Fibroblast of the conjunctiva (primary cell): Measurements from ENCODE around the gene STEAP1B.
"Not testable (repeated sequence)": the region's sequence is repeated elsewhere in the genome, so short reads cannot be mapped to it uniquely, and the experiment has no call there.

ENCODE experiments used
- DNase-seq: peaks from one replicate; pipeline ENCODE4 v3.0.0-alpha.2; 2010; ENCODE audit warnings: low read depth

Gene STEAP1B

DNA sequence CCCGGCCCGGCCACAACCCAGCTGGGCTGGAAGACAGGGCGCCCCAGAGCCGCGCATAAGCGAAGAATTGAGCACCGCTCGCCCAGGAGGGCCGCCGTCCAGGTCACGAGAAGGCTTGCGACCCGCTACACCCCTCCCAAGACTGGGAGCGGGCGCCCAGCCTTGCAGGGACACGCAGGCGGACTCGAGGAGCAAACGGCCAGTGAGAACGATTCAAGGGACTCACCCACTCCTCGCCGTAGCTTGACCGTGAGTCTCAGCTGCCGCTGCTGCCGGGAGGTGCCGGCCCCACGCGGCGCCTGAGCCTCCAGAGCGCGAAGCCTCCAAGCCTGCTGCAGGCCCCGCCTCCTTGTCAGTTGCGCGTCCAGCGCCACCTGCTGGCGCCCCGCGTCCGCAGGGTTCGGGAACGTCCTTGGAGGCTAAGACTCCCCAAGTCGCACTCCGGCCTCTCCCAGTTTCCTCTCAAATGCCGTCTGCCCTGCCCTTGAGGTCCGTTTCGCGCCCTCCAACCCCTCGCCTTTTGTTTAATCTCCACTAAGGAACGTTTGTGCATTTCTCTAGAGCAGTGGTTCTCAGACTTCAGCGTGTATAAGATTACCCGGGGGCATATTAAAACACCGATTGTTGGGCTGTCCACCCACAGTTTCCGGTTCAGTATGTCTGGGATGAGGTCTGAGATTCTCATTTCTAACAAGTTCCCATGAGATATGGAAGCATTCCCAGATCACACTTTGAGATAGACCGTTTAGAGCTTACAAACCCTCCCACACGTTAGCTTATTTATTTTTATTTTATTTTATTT is at the start of gene STEAP1B:
TSS of gene STEAP1B (minus strand) at position 301 of the 802 bp plus-strand sequence. CDS start 5,333 bp downstream, outside the sequence.
- peak; percentile 85 for DNase-seq

DNA sequence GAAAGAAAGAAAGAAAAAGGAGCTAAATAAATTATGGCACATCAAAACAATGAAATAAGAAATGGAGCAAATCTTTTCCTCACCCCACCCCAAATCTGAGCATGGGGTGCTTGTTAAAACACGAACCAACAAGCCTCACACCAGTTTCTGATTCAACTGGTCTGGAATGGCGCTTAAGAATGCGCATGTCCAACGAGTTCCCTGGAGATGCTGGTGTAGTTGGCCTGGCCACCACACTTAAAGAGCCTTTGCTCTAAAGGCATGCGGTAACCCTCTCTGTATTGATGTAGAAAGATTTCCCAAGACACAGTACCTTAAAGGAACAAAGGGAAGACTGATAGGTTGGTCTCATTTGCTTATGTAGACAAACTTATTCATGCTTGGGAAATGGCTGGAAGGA is 49.1 kb upstream of the STEAP1B start:
- no peak for DNase-seq

DNA sequence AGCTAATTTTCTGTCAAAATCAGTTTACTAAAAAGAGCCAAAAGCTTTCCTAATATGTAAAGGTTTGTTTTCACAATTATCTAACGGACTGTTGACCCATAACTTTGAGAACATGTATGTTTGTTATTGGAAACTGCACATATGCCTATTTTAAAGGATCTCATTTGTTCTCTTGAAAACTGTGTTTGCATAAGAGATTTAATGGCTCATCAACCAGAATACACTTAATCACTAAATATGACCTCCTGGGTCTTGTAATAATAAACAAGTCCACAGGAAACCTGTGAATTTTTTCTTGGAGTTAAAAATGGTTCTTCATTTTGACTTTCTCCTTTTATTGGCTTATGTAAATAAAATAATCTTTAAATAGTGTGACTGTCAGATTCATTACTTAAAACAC is 48.3 kb upstream of the STEAP1B start:
- no peak for DNase-seq

DNA sequence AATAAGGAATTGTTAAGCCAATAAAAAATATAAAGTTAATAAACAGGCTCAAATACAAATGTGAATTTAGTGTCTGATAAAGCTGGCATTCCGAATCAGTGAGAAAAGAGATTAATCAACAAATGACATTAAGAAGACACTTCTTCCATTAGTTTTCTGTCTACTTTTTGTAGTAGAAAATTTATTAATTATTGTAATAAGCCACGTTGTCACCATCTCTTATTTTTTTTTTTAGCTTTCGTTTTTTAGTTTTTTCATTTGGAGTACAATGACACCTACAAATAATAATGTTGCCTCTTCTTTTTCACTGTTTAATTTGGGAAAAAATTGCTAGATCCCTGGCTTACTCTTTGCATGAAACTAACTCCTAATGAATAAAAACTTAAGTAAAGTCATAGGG is 46.8 kb upstream of the STEAP1B start:
- no peak for DNase-seq

DNA sequence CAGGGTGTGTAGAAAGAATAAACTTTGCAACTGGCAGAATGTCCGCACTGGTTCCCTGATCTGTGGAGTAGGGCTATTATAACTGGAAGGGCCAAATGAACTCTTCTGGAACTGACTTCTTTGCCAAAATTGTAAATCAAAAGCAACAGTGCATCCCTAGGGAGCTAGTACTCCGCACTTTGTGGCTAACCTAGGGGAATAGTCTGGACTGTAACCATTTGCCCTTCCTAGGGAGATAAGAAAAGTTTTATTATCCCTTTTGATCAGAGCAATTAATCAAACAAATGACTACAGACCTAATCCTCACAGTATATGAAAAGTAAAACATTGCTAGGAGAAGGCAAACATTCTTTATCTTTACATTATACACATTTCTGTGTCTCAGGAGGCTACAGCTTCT is 45.5 kb upstream of the STEAP1B start:
- DNase-seq: no peak

DNA sequence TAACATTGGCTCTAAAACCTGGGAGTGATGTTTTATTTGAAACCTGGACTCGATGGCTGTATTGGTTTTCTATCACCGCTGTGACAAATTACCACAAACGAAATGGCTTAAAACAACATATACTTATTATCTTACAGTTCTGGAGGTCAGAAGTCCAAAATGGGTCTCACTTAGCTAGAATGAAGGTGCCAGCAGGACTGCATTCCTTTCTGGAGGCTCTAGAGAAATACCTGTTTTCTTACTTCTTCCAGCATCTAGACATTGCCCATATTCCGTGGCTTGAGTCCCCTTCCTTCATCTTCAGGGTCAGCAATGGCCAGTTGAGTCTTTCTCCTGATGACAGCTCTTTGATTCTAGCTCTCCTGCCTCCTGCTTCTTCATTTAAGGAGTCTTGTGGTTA is 44.3 kb upstream of the STEAP1B start:
- no peak for DNase-seq

DNA sequence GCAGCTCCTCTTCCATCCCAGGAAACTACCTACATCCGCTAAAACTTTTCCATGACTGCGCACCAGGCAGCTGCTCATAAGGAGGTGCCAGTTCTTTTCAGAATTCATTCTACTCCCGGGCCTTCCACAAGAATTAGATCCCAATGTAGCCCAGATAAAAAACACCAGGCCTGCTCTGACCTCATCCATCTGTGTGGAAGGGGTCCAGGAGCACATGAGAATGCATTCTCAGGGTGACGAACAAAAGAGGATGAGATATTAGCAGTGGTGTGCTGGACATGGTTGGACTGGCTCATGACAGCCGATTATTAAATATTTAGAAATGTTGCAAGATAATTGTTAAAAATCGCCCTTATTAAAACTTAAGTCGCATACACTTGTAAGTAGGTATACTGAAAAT is 43.2 kb upstream of the STEAP1B start:
- DNase-seq: no peak

DNA sequence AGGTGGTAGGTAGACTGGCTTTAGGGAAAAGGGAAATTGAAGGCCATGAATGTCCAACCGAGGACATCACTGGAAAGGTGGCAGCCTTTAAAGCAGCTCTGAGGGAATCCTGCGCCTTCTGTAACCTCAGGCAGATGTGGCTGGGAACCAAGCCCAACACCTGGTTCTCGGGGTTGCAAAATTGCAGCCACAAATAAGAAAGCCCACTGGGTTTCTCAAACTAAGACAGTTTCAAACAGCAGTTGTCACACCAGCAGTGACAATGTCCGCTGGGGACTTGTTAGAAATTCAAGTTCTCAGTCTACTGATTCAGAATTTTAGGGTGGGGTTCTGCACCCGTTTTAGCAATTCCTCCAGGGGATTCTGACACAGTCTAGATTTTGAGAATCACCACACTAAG is 42.7 kb upstream of the STEAP1B start:
- DNase-seq: no peak

DNA sequence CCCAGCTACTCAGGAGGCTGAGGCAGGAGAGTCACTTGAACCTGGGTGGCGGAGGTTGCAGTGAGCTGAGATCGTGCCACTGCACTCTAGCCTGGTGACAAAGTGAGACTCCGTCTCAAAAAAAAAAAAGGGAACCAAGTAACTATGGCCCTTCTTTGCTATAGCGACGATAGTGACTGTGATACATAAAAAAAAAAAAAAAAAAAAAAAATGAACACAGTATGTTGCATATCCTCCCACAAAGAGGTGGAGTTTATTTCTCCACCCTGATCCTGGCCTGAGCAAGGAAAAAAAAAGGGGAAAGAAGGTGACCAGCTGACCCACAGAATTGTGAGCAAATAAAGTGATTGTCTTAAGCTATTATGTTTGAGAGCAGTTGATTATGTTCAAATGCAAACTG is 42.3 kb upstream of the STEAP1B start:
- DNase-seq: no peak

DNA sequence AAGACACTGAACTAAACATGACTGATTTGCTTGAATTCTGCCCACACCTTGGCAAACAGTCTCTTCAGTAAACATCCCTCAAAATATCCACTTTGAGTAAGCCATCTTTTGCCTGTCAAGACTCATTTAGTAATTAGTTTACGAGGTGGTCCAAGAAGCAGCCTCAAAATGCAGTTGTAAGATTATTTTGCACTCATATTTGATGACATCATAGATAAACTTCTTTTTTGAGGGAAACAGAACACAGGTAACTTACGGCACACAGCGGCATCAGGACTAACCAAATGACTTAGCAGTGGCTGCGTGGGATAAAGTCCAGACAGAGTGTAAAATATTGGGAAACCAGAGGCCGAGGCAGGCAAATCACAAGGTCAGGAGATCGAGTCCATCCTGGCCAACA is 41.8 kb upstream of the STEAP1B start:
- no peak for DNase-seq

DNA sequence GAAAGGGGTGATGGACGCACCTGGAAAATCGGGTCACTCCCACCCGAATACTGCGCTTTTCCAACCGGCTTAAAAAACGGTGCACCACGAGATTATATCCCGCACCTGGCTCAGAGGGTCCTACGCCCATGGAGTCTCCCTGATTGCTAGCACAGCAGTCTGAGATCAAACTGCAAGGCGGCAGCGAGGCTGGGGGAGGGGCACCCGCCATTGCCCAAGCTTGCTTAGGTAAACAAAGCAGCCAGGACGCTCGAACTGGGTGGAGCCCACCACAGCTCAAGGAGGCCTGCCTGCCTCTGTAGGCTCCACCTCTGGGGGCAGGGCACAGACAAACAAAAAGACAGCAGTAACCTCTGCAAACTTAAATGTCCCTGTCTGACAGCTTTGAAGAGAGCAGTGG is 28.5 kb upstream of the STEAP1B start:
- DNase-seq: not testable (repeated sequence)

DNA sequence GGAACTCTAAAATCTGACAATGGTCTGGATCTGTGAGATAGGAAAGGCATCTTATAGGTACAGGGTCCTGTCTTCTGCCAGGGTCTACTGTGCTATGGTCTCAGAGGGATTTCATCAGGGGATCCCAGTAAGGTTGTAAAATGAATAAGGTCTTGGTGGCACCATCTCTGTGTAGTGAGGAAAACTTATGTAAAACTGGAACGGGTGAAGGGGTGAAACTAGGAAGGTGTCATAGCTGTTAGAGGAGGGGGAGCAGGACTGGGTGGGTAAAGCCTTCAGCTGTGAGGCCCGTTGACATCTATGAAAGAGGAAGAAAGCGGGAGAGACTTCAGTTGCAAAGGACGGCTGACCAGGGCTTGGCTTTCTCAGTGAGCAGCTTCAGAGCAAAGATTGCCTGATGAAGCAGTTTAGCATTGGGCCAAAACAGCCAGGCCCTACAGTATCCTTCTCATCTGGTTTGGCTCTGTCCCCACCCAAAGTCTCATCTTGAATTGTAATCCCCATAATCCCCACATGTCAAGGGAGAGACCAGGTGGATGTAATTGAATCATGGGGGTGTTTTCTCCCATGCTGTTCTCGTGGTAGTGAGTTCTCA is 24.5 kb upstream of the STEAP1B start:
- not testable (repeated sequence) for DNase-seq

DNA sequence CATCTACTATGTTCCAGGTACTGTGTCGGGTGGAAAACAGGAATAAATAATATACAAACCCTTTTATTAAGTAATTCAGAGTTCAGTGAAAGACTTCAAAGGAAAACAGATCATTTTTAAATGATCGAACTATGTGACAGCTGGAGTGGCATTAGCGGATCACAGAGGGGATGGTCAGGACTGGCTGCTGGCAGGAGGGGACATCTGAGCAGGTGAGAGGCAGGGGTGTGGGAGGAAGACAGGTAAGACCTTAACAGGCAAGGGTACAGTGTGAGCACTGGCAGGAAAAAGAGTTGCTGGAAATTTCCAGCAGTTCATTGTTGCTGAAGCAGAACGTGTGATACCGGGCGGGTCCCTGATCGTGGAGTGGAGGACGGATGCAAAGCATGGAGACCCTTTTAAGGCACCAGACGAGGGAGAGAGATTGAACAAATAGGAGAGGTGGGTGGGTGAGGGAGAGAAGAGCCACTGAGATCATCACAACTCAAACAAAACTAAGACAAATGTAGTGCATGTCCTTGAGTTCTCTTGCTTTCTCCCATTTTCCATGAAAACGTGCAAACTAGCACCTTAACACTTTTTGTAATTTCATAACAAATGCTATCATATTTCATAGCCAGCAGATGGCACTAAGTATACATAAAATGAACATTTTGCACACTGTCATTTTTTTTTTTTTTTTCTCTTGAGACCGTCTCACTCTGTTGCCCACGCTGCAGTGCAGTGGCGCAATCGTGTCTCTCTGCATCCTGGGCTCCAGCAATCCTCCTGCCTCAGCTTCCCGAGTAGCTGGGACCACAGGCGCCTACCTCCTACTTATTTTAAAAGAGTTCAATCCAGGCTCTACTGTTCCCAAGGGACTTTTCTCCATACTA is 23.7 kb upstream of the STEAP1B start:
- DNase-seq: peak; percentile 20

DNA sequence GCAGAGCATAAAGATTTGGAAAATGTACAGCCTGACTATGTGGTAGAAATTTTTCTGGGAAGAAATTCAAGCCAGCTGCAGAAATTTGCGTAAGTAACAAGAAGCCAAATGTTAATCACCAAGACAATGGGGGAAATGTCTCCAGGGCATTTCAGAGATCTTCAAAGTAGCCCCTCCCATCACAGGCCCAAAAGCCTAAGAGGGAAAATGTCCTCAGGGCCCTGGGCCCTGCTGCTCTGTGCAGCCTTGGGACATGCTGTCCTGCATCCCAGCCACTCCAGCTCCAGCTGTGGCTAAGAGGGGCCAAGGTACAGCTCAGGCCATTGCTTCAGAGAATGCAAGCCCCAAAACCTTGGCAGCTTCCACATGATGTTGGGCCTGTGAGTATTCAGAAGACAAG is 19.6 kb upstream of the STEAP1B start:
- not testable (repeated sequence) for DNase-seq

DNA sequence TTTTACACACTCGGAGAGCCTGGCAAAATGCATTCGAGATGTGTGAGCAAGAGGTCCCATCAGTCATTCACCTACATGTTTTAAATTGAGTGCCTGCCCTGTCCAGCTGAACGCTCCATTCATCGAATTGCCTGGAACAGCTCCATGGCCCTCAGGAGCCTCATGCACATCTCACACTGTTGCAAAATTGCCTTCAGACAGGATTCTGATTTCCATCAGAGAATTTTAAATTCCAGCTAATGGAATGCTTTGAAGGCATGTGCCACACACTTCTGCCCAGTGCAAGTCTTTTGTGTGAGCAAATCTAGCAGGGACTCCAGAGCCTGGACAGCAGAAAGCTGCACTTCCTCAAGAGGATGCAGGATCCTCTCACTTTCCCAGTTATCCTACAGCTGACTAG is 17.0 kb upstream of the STEAP1B start:
- DNase-seq: not testable (repeated sequence)

DNA sequence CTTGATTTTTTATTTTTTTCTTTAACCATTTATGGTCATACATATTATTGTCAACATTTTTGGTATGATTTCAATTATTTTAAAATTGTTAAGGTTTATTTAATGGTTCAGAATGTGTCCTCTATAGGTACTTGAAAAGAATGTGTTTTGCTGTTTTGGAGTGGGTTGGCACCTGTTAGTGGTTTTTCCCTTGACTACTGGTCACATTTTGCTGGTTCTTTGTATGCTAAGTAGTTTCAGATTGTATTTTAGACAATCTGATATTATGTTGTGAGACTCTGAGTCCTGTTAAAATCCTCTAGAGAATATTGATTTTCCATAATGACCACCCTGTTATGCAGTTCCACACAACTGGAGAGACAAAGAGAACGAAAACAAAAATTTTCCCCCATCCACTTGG is 15.0 kb upstream of the STEAP1B start:
- not testable (repeated sequence) for DNase-seq

DNA sequence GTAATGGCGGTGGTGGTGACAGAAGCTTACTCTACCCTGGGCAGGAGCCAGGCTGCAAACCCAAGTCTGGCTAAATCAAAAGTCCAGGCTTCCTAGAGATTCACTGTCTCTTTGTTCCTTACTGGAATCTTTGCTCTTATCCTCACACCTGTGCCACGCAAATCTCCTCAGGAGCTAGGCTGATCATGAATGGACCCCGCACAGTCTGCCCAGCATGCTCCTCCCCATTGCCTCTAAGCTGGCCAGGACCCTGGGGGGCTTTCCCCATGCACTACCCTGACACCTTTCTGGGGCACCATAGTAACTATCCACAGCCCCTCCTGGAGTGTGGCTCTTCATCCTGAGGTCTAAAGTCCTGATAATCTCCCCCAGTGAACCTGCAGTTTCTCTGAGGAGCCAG is 7.3 kb upstream of the STEAP1B start:
- DNase-seq: not testable (repeated sequence)

DNA sequence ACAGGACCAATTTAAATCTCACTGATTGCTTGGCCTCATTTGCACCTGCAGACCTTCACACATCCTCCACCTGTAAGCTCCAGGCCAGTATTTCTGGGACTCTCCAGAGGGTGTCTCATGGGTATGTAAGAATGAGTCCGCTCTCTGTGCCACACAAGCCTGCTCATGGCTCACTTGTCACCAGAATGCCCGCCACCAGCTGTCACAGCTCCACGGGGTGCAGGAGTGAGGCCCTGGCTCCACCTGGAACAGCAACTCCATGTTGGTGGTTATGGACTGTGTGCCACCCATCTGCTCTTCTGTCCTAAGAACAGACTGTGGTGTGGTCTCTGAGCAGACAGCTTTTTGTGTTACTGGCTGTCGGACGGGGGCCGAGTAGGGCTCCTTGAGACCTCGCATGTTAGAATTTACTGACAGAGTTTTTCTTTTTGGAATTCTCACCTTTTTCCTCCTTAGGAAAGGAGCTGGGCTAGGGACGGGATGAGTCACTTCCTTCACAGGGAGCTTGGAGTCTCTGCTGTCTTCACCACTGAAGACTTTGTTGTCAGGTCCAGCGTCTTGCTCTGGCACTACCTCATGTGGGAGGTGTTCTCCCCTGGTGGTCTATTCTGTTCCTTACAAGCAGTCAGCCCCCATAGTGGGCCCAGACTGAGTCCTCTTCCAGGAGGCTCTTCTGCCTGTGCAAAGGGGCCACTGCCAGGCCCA is 6.5 kb upstream of the STEAP1B start:
- not testable (repeated sequence) for DNase-seq

DNA sequence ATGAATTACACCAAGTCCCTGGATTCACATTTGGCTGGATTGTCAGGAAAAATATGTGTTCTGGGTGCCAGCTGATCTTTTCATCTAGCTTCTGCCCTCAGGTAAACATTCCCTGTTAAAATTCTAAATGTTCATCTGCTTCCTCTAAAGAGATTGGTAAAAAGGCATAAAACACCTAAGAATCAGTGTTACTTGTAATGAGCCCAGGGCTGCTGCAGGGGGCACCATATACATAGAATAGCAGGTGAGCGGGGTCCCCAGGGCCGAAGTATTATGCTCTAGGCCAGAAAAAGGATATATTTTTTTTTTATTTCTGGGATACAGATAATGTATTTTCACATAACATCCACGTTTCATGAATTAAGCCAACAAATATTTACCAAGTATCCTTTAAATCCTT is 4.5 kb upstream of the STEAP1B start:
- not testable (repeated sequence) for DNase-seq

DNA sequence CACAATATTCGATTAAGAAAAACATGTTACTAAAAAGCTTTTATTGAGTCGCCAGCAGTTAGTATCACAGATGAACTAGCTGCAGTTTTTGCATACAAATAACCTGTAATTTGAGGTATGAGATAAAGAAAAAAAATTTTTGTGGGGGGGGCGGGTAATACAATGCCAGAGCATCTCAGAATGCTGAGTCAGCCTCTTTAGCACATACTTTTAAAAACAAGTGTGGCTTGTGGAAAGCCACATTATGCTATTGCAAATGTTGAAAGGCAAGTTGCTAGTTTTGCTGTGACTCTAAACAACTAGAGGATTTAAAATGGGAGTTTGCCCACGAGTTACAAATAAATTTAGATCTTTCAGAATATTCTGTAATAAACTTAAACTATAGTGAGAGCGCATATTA is 2.1 kb upstream of the STEAP1B start:
- DNase-seq: not testable (repeated sequence)

DNA sequence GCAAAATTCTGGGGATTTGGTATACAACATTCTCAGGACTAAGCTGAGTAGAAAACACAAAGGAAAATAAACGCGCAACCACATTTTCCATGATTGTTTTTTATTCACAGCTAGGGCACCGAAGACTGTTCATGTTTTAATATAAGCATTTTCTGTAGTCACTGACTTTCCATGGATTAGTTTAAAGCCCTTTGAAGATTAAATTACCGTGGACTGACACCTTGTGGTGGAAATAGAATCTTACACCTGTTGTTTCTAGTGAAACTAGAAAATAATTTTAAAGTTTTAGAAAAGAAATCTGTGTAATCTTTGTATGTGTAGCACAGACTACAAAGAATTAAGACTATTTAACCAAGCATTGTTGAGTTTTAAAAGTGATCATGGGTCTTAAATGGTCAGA is 1.3 kb upstream of the STEAP1B start:
- DNase-seq: peak; percentile 20

DNA sequence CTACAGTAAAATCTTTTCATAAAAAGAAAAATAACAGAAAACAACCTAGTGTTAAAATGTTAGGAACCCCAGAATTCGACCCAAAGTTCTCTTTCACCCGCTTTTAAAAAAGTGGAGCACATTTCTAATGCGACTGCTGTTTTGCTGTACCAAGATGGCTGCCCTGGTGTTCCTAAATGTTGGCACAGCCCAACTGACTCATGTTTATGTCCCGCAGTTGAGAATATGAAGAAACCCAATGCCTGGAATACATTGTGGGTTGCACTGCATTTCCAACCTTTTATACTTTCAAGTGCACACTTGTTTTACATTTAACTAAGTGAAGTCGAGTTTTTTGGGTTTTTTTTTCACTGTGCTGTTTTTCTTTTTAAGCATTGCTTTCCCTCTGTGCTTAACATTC is 944 bp downstream of the STEAP1B start:
- no peak for DNase-seq
